H7 (cell line): Measurements from ENCODE around the gene DST. TPM values are rescaled to one million over a fixed set of nuclear protein-coding genes. Genes with fewer than 3 reads are reported as not detected.

Source experiments
- DNase-seq: peaks from one replicate; pipeline ENCODE4 v3.0.0; 2012
- H3K27me3 ChIP-seq: 2 replicates; pipeline ENCODE4 v1.6.0; 2011; ENCODE audit warnings: mild to moderate bottlenecking, low read length; ENCODE audit not compliant: control insufficient read depth, insufficient read depth
- H3K36me3 ChIP-seq: replicated peaks from 2 replicates; pipeline ENCODE4 v1.5.1; 2011; ENCODE audit warnings: low read length; ENCODE audit not compliant: control insufficient read depth, insufficient read depth
- H3K4me3 ChIP-seq: 2 replicates; pipeline ENCODE4 v1.5.1; 2011; ENCODE audit warnings: low read depth, mild to moderate bottlenecking, control low read depth, low read length, moderate library complexity; ENCODE audit not compliant: insufficient read depth
- total RNA-seq: library from RNA; depleted of rRNA; stranded (reverse); fragments of >200 nt; shearing (Covaris generic); gene quantifications from 2 replicates; pipeline ENCODE4 v1.2.3, GENCODE V29; 2014

DST gene
- total RNA-seq, 1 experiment from 2014 or later, result 49.2 TPM

DNA sequence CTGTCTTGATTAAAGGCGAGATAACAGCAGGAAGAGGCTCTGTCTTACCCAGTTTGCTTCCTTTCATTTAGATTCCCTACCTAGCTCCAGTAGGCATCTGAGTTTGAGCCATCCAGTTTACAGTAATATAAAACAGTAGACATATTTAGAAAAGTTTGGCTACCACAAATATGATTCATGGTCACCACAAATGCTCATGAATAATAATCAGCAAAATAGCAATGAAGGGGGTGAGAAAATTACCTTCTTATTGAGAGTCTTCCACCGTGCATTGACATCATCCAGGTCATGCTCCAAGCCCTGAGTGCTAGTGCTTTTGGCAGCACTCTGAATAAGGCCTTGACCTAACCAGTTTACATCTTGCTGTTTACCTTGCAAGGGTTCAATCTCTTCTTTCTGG, 106.2 kb downstream of the DST start:
- DNase-seq, result no peak
- Histone ChIP-seq H3K36me3 (peaks cover 1% of the 10 kb centered on the region), H3K27me3 (no peaks in the 10 kb centered on the region), H3K4me3 (no peak overlapping the region)

DNA sequence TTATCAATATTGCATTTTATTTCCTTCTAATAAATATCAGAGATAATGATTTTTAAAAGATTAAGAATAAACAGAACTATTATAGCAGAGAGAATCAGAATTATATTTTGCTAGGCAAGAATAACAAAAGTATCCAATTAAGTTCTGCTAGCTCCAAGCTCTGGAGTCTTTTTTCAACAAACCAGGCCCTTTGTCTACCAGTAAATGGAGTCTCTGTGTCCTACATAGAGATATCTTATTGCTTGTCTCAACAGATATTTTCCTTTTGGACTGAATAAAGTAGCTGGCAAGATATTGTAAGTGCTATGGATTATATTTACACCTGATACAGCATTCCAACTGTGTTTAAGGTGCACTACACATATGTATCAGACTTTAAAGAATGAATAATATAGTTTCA, 107.1 kb downstream of the DST start:
- Histone ChIP-seq H3K27me3 (no peaks in the 10 kb centered on the region), H3K4me3 (no peak overlapping the region), H3K36me3 (peaks cover 1% of the 10 kb centered on the region)
- DNase-seq, result no peak

GRCh38 chr6:56534680-56535419, 107.8 kb downstream of the DST start:
- DNase-seq, result peak; percentile 47
- no peak overlapping the region for H3K4me3 ChIP-seq
- peaks cover 3% of the 10 kb centered on the region for H3K36me3 ChIP-seq
- no peaks in the 10 kb centered on the region for H3K27me3 ChIP-seq

DNA sequence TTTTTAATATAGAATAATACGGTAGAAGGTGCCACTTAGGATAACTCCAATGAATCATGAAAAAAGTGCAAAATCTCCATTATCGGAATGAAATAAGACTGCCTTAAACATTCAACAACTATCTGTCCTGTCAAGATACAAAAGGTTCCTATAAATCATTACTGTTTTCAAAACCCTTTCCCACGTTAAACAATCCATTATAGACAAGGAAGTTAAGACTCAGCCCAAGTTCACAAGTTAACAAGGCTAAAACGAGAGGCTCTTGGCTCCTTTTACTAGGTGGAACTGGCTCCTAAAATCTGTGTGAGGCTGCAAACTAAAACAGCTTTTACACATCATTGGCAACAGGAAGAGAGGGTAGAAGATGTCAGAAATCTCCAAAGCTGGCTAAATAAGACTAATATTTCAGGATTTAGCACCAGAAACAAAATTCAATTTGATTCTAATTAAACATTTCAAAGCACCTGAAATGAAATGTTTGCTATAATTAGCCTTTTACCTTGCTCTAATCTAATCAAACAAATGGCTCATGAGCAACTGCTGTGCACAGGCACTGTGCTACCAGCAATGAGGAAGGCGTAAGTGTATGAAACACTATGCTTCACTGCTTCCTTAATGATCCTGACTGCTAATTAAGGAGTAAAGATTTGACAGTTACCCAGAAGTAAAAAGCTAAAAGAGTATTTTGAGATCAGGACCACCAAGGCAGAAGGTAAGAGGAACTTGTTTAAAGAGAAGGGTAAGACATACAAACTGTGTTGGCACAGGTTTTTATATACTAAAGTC, 109.7 kb downstream of the DST start:
- DNase-seq, result no peak
- peaks cover 5% of the 10 kb centered on the region for H3K36me3 ChIP-seq
- no peak overlapping the region for H3K4me3 ChIP-seq
- H3K27me3 ChIP-seq, result no peaks in the 10 kb centered on the region

DNA sequence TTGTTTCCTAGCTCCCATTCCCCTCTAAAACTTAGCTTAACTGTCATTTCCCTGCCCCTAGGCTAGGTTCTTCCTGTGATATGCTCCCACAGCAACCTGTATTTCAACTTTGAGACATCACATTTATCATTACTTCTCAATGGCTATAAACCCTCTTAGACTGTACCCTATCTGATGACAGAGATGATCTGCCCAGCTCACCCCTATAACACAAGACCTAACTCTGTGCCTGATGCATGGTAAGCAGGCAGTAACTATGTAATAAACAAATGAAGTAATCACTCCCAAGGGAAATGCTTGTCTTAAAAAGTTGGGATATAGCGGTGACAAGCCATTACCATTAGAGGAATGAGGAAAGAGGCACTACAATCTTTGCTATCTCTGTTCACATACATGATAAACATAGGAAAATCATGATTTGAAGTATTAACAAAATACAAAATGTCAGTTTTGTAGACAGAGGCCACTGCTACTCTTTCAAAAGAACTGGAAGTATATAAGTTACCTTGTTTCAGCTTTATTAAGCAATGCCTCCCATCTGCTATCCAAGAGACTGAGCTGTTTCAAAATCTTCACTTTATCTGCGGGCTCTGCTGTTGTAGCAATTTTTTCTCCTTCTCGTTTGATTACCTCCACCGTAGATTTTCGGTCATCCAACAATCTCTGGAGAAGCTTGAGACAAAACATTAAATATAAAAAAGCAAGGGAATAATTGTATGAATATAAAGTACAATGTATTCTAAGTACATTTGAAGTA, 110.7 kb downstream of the DST start:
- Histone ChIP-seq H3K4me3 (no peak overlapping the region), H3K27me3 (no peaks in the 10 kb centered on the region), H3K36me3 (peaks cover 5% of the 10 kb centered on the region)
- no peak for DNase-seq

- H3K36me3 ChIP-seq, result peaks cover 5% of the 10 kb centered on the region
- H3K4me3 ChIP-seq, result no peak overlapping the region
- H3K27me3 ChIP-seq, result no peaks in the 10 kb centered on the region
- DNase-seq, result no peak
Observed at GRCh38 chr6:56529594-56530191, 113.0 kb downstream of the DST start.

DNA sequence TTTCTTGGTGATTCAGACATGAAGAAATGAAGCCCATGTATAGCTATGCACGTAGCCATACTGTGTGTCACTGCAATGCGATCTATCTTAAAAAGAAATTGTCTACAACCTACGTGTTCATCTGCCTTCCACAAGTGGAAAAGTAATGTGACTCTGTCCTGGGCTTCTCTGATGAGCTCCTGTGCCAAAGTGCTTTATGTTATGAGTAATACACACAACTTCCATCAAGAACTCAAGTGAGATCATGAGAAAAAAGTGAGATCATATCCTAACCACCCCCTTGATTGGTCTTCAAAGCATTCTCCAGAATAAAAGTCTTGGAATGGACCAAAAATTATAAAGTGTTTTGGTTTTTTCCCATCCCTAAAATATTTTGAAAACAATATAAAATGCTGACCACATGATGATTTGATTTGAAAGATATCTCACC, 114.3 kb downstream of the DST start:
- no peaks in the 10 kb centered on the region for H3K27me3 ChIP-seq
- no peak for DNase-seq
- no peak overlapping the region for H3K4me3 ChIP-seq
- H3K36me3 ChIP-seq, result peaks cover 5% of the 10 kb centered on the region

- H3K36me3 ChIP-seq, result peaks cover 5% of the 10 kb centered on the region
- DNase-seq, result no peak
- H3K27me3 ChIP-seq, result no peaks in the 10 kb centered on the region
- H3K4me3 ChIP-seq, result no peak overlapping the region
Observed at GRCh38 chr6:56527934-56528333, 114.8 kb downstream of the DST start.

DNA sequence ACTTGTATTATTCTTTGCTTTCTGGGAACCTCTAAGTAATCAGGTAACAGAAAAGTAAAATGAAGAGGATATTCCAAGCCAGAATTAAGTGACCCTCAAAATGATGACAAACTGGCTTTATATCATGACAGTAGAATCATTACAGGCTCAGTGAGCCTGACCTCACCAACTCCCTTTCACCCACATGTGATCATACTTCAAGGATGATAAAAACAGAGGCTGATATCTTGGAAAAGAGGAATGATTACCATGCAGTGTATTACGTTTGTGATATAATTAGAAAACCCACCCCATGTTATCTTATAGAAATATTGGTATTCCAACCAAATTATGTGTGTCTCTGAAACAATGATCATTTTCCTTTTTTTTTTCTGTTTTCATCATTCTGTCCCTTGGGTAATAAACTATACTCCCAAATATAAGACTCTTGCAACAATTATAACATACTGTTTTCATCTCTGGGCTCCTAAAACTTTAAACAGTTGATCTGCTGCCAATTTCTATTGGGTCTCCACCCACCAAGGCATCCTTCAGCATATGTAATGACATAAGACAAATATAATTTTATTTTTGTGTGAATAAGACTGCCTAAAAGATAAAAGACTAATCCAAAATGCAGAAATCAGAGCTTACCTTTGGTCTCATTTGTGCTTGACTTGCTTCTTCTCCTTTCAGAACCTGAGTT, 115.7 kb downstream of the DST start:
- H3K36me3 ChIP-seq, result peaks cover 5% of the 10 kb centered on the region
- DNase-seq, result no peak
- no peaks in the 10 kb centered on the region for H3K27me3 ChIP-seq
- H3K4me3 ChIP-seq, result no peak overlapping the region

DNA sequence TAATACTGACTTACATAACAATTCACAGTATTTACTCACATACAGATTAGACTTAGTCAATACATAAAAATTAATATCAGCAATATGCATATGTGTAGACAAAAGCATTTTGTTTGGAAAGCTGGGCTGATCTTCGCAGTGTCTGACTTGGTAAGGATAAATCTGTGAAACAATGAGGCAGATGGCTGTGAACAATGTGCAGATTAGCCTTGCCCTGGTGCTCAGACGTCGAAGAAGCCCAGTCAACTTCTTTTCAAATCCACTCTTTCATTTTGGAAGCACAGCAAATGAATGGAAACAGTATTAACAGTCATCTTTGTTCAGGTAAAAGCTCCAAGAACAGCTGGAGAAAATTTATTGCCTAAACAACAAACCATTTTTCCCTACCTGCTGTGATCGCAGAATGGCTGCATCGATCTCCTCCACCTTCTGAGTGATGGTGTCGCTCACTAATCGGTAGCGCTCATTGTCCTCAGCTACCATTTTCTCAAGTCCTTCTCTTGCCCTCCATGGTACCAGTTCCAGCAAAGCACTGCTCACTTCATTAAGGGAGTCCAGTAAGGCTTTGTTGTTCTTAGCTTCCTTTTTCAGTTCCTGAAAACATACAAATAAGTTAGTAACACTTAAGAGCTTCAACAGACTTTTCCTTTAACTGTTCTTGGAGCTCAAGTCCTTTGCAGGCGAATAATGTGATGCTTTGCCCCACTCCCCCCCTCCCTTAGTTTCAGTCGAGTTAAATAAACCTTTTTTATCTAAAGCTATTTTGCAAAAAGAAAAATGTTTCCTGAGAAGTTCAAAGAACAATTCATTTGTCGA, 116.5 kb downstream of the DST start:
- no peaks in the 10 kb centered on the region for H3K27me3 ChIP-seq
- peaks cover 4% of the 10 kb centered on the region for H3K36me3 ChIP-seq
- no peak for DNase-seq
- H3K4me3 ChIP-seq, result no peak overlapping the region

- H3K27me3 ChIP-seq, result no peaks in the 10 kb centered on the region
- DNase-seq, result no peak
- H3K4me3 ChIP-seq, result no peak overlapping the region
- peaks cover 4% of the 10 kb centered on the region for H3K36me3 ChIP-seq
Observed at GRCh38 chr6:56524891-56525703, 117.6 kb downstream of the DST start.

DNA sequence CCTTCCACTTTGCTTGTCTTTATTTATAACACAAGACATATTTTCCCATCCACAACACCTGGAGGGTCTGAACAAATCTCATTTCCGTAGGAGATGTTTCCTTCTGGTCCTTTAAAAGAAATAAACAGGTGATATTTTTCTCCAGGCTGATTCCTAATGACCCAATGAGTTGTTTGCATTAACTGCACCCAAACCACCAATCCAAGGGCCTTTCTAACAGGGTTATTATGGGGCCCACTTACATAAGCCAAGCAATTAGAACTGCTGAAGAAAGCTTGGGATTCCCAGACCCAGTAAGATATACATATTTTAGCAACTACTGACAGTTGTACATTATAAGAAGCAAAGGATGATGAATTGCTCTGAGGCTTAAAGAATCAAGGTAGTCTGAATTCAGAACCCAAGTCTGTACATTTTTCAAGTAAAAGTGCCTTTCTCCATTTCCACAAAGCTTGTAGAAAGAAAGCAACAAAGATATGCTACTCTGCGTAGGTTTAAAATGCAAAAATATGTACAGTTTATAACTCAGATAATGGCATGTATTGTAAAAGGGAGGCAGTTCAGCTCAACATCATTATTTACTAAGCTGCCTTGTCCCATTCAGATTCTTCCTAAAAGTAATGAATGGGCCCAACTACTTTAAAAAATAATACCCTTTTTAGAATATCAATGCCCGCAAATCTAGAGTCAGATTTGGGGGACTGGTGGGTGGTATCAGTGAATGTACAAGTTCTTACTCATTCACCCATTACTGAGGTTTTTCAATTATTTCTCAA, 120.0 kb downstream of the DST start:
- peaks cover 1% of the 10 kb centered on the region; the same call in 1 of the 2 replicates for H3K36me3 ChIP-seq
- H3K4me3 ChIP-seq, result no peak overlapping the region
- H3K27me3 ChIP-seq, result no peaks in the 10 kb centered on the region

More for the DNA sequence above, 120.0 kb downstream of the DST start:
- DNase-seq, result no peak
